PC-3 (cell line): ENCODE data around the gene PCDHGB3.

Experiments
- EZH2 ChIP-seq: fragments of 300-600 bp; sonication (generic); IDR thresholded peaks from one replicate; pipeline ENCODE4 v1.6.1; 2017; ENCODE audit warnings: antibody characterized with exemption, mild to moderate bottlenecking, low read length; ENCODE audit not compliant: unreplicated experiment
- TF ChIP-seq, protein P1 (sequence below): fragments of 300-600 bp; sonication (generic); conservative IDR thresholded peaks from 2 replicates; pipeline ENCODE4 v1.5.1; 2017; ENCODE audit warnings: antibody characterized with exemption, low read depth, mild to moderate bottlenecking, low read length

DNA sequence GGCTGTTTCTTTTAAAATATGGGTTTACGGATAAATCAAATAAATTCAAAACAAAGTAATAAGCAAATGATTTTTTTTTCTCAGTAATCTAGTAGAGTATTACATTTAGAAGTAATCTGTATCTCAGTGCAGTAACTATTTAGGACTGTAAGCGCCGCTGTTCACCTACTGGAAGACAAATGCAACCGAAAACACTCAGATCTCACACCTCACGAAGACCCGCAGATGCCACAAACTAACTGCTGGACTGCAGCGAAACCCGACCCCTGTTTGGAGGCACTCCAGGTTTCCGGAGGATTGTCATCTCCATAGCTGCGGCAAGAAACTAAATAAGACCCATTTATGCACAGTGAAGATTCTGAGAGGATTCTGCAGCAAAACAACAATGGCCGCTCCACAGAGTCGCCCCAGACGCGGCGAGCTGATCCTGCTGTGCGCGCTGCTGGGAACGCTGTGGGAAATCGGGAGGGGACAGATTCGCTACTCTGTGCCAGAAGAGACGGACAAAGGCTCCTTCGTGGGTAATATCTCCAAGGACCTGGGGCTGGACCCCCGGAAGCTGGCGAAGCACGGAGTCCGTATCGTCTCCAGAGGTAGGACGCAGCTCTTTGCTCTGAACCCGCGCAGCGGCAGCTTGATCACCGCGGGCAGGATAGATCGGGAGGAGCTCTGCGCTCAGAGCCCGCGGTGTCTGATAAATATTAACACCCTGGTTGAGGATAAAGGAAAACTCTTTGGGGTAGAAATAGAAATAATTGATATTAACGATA is 22.6 kb downstream of the PCDHGB3 start, which contains the start of gene PCDHGA8:
- TF ChIP-seq, protein P1, sequence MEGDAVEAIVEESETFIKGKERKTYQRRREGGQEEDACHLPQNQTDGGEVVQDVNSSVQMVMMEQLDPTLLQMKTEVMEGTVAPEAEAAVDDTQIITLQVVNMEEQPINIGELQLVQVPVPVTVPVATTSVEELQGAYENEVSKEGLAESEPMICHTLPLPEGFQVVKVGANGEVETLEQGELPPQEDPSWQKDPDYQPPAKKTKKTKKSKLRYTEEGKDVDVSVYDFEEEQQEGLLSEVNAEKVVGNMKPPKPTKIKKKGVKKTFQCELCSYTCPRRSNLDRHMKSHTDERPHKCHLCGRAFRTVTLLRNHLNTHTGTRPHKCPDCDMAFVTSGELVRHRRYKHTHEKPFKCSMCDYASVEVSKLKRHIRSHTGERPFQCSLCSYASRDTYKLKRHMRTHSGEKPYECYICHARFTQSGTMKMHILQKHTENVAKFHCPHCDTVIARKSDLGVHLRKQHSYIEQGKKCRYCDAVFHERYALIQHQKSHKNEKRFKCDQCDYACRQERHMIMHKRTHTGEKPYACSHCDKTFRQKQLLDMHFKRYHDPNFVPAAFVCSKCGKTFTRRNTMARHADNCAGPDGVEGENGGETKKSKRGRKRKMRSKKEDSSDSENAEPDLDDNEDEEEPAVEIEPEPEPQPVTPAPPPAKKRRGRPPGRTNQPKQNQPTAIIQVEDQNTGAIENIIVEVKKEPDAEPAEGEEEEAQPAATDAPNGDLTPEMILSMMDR: no peak
- no peak for TF ChIP-seq EZH2
